SK-N-SH treated with all-trans-retinoic acid at 6 μM for 48 hours (cell line): ENCODE data around the gene CD74.
A peak's percentile ranks its signal among the peaks of the same experiment; 100 is the strongest.

Experiments
- ATAC-seq: fragments of 200-7000 bp; cut with Tn5 transposase; 3 replicates; pipeline ENCODE4 v1.9.1; 2020; ENCODE audit warnings: mild to moderate bottlenecking, moderate library complexity
- ARNTL ChIP-seq: fragments of 450-650 bp; formaldehyde crosslinking; IDR thresholded peaks from 2 replicates; pipeline ENCODE4 v1.5.0; 2020; ENCODE audit warnings: low read depth, mild to moderate bottlenecking, moderate library complexity, borderline replicate concordance
- BACH2 ChIP-seq: fragments of 250-450 bp; sonication (Bioruptor Pico); IDR thresholded peaks from 2 replicates; pipeline ENCODE4 v1.9.0; 2021; ENCODE audit warnings: mild to moderate bottlenecking, borderline replicate concordance
- CREB5 ChIP-seq: fragments of 250-450 bp; sonication (Bioruptor Pico); IDR thresholded peaks from 2 replicates; pipeline ENCODE4 v1.5.1; 2020; ENCODE audit warnings: low read depth, mild to moderate bottlenecking, moderate library complexity
- CSDC2 ChIP-seq: fragments of 250-450 bp; sonication (Bioruptor Pico); IDR thresholded peaks from 2 replicates; pipeline ENCODE4 v1.5.0; 2020; ENCODE audit warnings: mild to moderate bottlenecking, moderate library complexity
- CSRNP3 ChIP-seq: fragments of 250-450 bp; sonication (Bioruptor Pico); IDR thresholded peaks from 2 replicates; pipeline ENCODE4 v1.5.1; 2021; ENCODE audit warnings: mild to moderate bottlenecking, moderate library complexity
- ESRRG ChIP-seq: fragments of 250-450 bp; sonication (Bioruptor Pico); IDR thresholded peaks from 2 replicates; pipeline ENCODE4 v1.6.1; 2021; ENCODE audit warnings: mild to moderate bottlenecking
- GLIS3 ChIP-seq: fragments of 250-450 bp; sonication (Bioruptor Pico); IDR thresholded peaks from 2 replicates; pipeline ENCODE4 v1.5.0; 2020; ENCODE audit warnings: mild to moderate bottlenecking, moderate library complexity
- OSR1 ChIP-seq: fragments of 250-450 bp; sonication (Bioruptor Pico); IDR thresholded peaks from 2 replicates; pipeline ENCODE4 v1.8.0; 2022; ENCODE audit warnings: moderate library complexity, mild to moderate bottlenecking, inconsistent platforms
- PATZ1 ChIP-seq: fragments of 250-450 bp; sonication (Bioruptor Pico); IDR thresholded peaks from 2 replicates; pipeline ENCODE4 v1.8.0; 2020; ENCODE audit warnings: mild to moderate bottlenecking, moderate library complexity, borderline replicate concordance
- RARB ChIP-seq: fragments of 250-450 bp; sonication (Bioruptor Pico); IDR thresholded peaks from 2 replicates; pipeline ENCODE4 v1.8.0; 2021; ENCODE audit warnings: mild to moderate bottlenecking, moderate library complexity
- SNAI2 ChIP-seq: fragments of 250-450 bp; sonication (Bioruptor Pico); IDR thresholded peaks from 2 replicates; pipeline ENCODE4 v1.5.0; 2020; ENCODE audit warnings: mild to moderate bottlenecking, moderate library complexity
- TCF4 ChIP-seq: fragments of 250-450 bp; sonication (Bioruptor Pico); IDR thresholded peaks from 2 replicates; pipeline ENCODE4 v1.8.0; 2021; ENCODE audit warnings: mild to moderate bottlenecking, moderate library complexity, borderline replicate concordance
- TOX ChIP-seq: fragments of 250-450 bp; sonication (Bioruptor Pico); IDR thresholded peaks from 2 replicates; pipeline ENCODE4 v1.8.0; 2021; ENCODE audit warnings: mild to moderate bottlenecking, moderate library complexity, borderline replicate concordance
- ZC3H10 ChIP-seq: fragments of 250-450 bp; sonication (Bioruptor Pico); IDR thresholded peaks from 2 replicates; pipeline ENCODE4 v1.5.1; 2021; ENCODE audit warnings: mild to moderate bottlenecking, moderate library complexity
- ZFP3 ChIP-seq: fragments of 250-450 bp; sonication (Bioruptor Pico); IDR thresholded peaks from 2 replicates; pipeline ENCODE4 v1.5.0; 2020; ENCODE audit warnings: mild to moderate bottlenecking, moderate library complexity
- ZFP30 ChIP-seq: fragments of 450-650 bp; formaldehyde crosslinking; IDR thresholded peaks from 2 replicates; pipeline ENCODE4 v1.5.0; 2022; ENCODE audit warnings: mild to moderate bottlenecking, moderate library complexity
- ZNF70 ChIP-seq: fragments of 450-650 bp; formaldehyde crosslinking; IDR thresholded peaks from 2 replicates; pipeline ENCODE4 v1.5.0; 2020; ENCODE audit warnings: mild to moderate bottlenecking, moderate library complexity
- ZNF8 ChIP-seq: fragments of 450-650 bp; formaldehyde crosslinking; IDR thresholded peaks from 2 replicates; pipeline ENCODE4 v1.5.0; 2020; ENCODE audit warnings: mild to moderate bottlenecking, moderate library complexity
- TF ChIP-seq, protein P1 (sequence below): fragments of 250-450 bp; sonication (Bioruptor Pico); IDR thresholded peaks from 2 replicates; pipeline ENCODE4 v1.8.0; 2021; ENCODE audit warnings: low read depth, mild to moderate bottlenecking, moderate library complexity, borderline replicate concordance
- TF ChIP-seq, protein P2 (sequence below): fragments of 250-450 bp; sonication (Bioruptor Pico); IDR thresholded peaks from 2 replicates; pipeline ENCODE4 v1.5.0; 2020; ENCODE audit warnings: mild to moderate bottlenecking, moderate library complexity

Gene CD74

GRCh38 chr5:150451594-150451993 lies 38.9 kb upstream of the CD74 start:
- no peak for TF ChIP-seq ZFP3 (CRISPR knock-in tag)
- TF ChIP-seq CSRNP3 (CRISPR knock-in tag) = no peak
- TF ChIP-seq BACH2 (CRISPR knock-in tag) = no peak
- no peak for TF ChIP-seq TOX
- TF ChIP-seq, protein P1, sequence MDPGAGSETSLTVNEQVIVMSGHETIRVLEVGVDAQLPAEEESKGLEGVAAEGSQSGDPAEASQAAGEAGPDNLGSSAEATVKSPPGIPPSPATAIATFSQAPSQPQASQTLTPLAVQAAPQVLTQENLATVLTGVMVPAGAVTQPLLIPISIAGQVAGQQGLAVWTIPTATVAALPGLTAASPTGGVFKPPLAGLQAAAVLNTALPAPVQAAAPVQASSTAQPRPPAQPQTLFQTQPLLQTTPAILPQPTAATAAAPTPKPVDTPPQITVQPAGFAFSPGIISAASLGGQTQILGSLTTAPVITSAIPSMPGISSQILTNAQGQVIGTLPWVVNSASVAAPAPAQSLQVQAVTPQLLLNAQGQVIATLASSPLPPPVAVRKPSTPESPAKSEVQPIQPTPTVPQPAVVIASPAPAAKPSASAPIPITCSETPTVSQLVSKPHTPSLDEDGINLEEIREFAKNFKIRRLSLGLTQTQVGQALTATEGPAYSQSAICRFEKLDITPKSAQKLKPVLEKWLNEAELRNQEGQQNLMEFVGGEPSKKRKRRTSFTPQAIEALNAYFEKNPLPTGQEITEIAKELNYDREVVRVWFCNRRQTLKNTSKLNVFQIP = no peak
- TF ChIP-seq TCF4 = no peak
- TF ChIP-seq OSR1 (CRISPR knock-in tag) = no peak
- no peak for TF ChIP-seq ARNTL (CRISPR knock-in tag)
- TF ChIP-seq CREB5 (CRISPR knock-in tag) = no peak
- no peak for TF ChIP-seq PATZ1 (CRISPR knock-in tag)
- TF ChIP-seq GLIS3 (CRISPR knock-in tag) = no peak
- no peak for TF ChIP-seq RARB
- TF ChIP-seq CSDC2 (CRISPR knock-in tag) = no peak
- no peak for TF ChIP-seq ZFP30 (CRISPR knock-in tag)
- TF ChIP-seq, protein P2, sequence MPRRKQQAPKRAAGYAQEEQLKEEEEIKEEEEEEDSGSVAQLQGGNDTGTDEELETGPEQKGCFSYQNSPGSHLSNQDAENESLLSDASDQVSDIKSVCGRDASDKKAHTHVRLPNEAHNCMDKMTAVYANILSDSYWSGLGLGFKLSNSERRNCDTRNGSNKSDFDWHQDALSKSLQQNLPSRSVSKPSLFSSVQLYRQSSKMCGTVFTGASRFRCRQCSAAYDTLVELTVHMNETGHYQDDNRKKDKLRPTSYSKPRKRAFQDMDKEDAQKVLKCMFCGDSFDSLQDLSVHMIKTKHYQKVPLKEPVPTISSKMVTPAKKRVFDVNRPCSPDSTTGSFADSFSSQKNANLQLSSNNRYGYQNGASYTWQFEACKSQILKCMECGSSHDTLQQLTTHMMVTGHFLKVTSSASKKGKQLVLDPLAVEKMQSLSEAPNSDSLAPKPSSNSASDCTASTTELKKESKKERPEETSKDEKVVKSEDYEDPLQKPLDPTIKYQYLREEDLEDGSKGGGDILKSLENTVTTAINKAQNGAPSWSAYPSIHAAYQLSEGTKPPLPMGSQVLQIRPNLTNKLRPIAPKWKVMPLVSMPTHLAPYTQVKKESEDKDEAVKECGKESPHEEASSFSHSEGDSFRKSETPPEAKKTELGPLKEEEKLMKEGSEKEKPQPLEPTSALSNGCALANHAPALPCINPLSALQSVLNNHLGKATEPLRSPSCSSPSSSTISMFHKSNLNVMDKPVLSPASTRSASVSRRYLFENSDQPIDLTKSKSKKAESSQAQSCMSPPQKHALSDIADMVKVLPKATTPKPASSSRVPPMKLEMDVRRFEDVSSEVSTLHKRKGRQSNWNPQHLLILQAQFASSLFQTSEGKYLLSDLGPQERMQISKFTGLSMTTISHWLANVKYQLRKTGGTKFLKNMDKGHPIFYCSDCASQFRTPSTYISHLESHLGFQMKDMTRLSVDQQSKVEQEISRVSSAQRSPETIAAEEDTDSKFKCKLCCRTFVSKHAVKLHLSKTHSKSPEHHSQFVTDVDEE (CRISPR knock-in tag) = no peak
- TF ChIP-seq ZNF70 (CRISPR knock-in tag) = no peak
- no peak for ATAC-seq

- ATAC-seq = peak; percentile 96
- no peak for TF ChIP-seq ARNTL (CRISPR knock-in tag)
- TF ChIP-seq SNAI2 (CRISPR knock-in tag) = peak; percentile 69; the same call in 1 of the 2 replicates
- TF ChIP-seq ZNF8 = no peak; the same call in 1 of the 2 replicates
- peak; percentile 76; the same call in 1 of the 2 replicates for TF ChIP-seq CSDC2 (CRISPR knock-in tag)
- no peak for TF ChIP-seq OSR1 (CRISPR knock-in tag)
- peak; percentile 20 for TF ChIP-seq CSRNP3 (CRISPR knock-in tag)
- TF ChIP-seq TCF4 = no peak
- TF ChIP-seq, protein P1 = no peak
- no peak for TF ChIP-seq RARB
- TF ChIP-seq ZFP30 (CRISPR knock-in tag) = no peak
- TF ChIP-seq ZC3H10 = no peak
- TF ChIP-seq, protein P2 (CRISPR knock-in tag) = peak; percentile 77
- no peak for TF ChIP-seq ZNF70 (CRISPR knock-in tag)
- peak; percentile 19; the same call in 1 of the 2 replicates for TF ChIP-seq ESRRG
- no peak; the same call in 1 of the 2 replicates for TF ChIP-seq CREB5 (CRISPR knock-in tag)
Observed at GRCh38 chr5:150449517-150450339, 37.0 kb upstream of the CD74 start, which contains the start of gene RPS14. Gene RPS14, minus strand, starts transcription at chr5:150449739. Its CDS starts 2,006 bp downstream, at chr5:150447733.
